Activated T-cell treated with anti-CD3 and anti-CD28 coated beads, Interleukin-2, amount 50 U/mL, for 4 hours (primary cell): Measurements from ENCODE around the gene CTDSP1. TPM values are rescaled to one million over a fixed set of nuclear protein-coding genes. Genes with fewer than 3 reads are reported as not detected.

Experiments used
- ATAC-seq, 2 donors: fragments of 200-7000 bp; cut with Tn5 transposase; one replicate each; pipeline ENCODE4 v1.10.0; 2021
- DNase-seq: peaks from one replicate; pipeline ENCODE4 v3.0.0-alpha.2; 2020
- H3K27me3 Mint-ChIP-seq: one replicate; pipeline ENCODE4 v1.8.0; 2021; ENCODE audit warnings: low read depth, mixed read lengths
- H3K36me3 Mint-ChIP-seq: one replicate; pipeline ENCODE4 v1.8.0; 2022; ENCODE audit warnings: mixed read lengths; ENCODE audit not compliant: insufficient read depth
- H3K4me1 Mint-ChIP-seq: one replicate; pipeline ENCODE4 v1.8.0; 2021; ENCODE audit warnings: low read depth, mixed read lengths
- H3K4me3 Mint-ChIP-seq: one replicate; pipeline ENCODE4 v1.8.0; 2021; ENCODE audit warnings: mild to moderate bottlenecking, moderate library complexity, mixed read lengths
- H3K9me3 Mint-ChIP-seq: one replicate; pipeline ENCODE4 v1.8.0; 2021; ENCODE audit warnings: mixed read lengths
- total RNA-seq, 3 donors: library from RNA; stranded (reverse); gene quantifications; one replicate each; pipeline ENCODE4 v1.2.1, GENCODE V29; 2021

CTDSP1 gene
- total RNA-seq, 3 donors from 2014 or later: 42.8 to 58.0 (median 52.7) TPM

GRCh38 chr2:218436992-218437391, 37.3 kb downstream of the CTDSP1 start:
- Mint-ChIP-seq H3K36me3 (no peaks in the 10 kb centered on the region), H3K4me3 (no peak overlapping the region), H3K9me3 (no peaks in the 10 kb centered on the region), H3K4me1 (no peaks in the 10 kb centered on the region), H3K27me3 (no peaks in the 10 kb centered on the region)
- ATAC-seq (no peak), DNase-seq (no peak)

- no peaks in the 10 kb centered on the region for H3K4me1 Mint-ChIP-seq
- H3K27me3 Mint-ChIP-seq: no peaks in the 10 kb centered on the region
- H3K9me3 Mint-ChIP-seq: no peaks in the 10 kb centered on the region
- no peak overlapping the region for H3K4me3 Mint-ChIP-seq
- no peak for DNase-seq
- no peaks in the 10 kb centered on the region for H3K36me3 Mint-ChIP-seq
- ATAC-seq: no peak
These were observed 38.3 kb downstream of the CTDSP1 start for GRCh38 chr2:218437969-218438368.

GRCh38 chr2:218438596-218438995, 38.9 kb downstream of the CTDSP1 start:
- Mint-ChIP-seq H3K36me3 (no peaks in the 10 kb centered on the region), H3K9me3 (no peaks in the 10 kb centered on the region), H3K4me1 (no peaks in the 10 kb centered on the region), H3K4me3 (no peak overlapping the region), H3K27me3 (no peaks in the 10 kb centered on the region)
- ATAC-seq (no peak), DNase-seq (no peak)

- Mint-ChIP-seq H3K4me1 (no peaks in the 10 kb centered on the region), H3K36me3 (peaks cover 13% of the 10 kb centered on the region), H3K4me3 (no peak overlapping the region), H3K27me3 (no peaks in the 10 kb centered on the region), H3K9me3 (no peaks in the 10 kb centered on the region)
- ATAC-seq (no peak), DNase-seq (no peak)
These were observed 45.2 kb downstream of the CTDSP1 start for GRCh38 chr2:218444692-218445357.

- no peak for ATAC-seq
- Mint-ChIP-seq H3K9me3 (no peaks in the 10 kb centered on the region), H3K27me3 (no peaks in the 10 kb centered on the region), H3K36me3 (peaks cover 17% of the 10 kb centered on the region), H3K4me1 (no peaks in the 10 kb centered on the region), H3K4me3 (no peak overlapping the region)
- no peak for DNase-seq
These were observed 45.9 kb downstream of the CTDSP1 start for GRCh38 chr2:218445602-218446001.

- ATAC-seq: no peak
- no peaks in the 10 kb centered on the region for H3K4me1 Mint-ChIP-seq
- H3K27me3 Mint-ChIP-seq: no peaks in the 10 kb centered on the region
- no peak for DNase-seq
- H3K4me3 Mint-ChIP-seq: no peak overlapping the region
- H3K9me3 Mint-ChIP-seq: no peaks in the 10 kb centered on the region
- H3K36me3 Mint-ChIP-seq: peaks cover 17% of the 10 kb centered on the region
These were observed 46.9 kb downstream of the CTDSP1 start for GRCh38 chr2:218446547-218446946.

- Mint-ChIP-seq H3K27me3 (no peaks in the 10 kb centered on the region), H3K4me3 (no peak overlapping the region), H3K9me3 (no peaks in the 10 kb centered on the region), H3K4me1 (no peaks in the 10 kb centered on the region), H3K36me3 (peaks cover 17% of the 10 kb centered on the region)
- no peak for ATAC-seq
- DNase-seq: no peak
These were observed 47.4 kb downstream of the CTDSP1 start for GRCh38 chr2:218447072-218447471.

GRCh38 chr2:218448934-218449333, 49.3 kb downstream of the CTDSP1 start:
- no peaks in the 10 kb centered on the region for H3K27me3 Mint-ChIP-seq
- H3K9me3 Mint-ChIP-seq: no peaks in the 10 kb centered on the region
- peaks cover 26% of the 10 kb centered on the region for H3K36me3 Mint-ChIP-seq
- H3K4me1 Mint-ChIP-seq: no peaks in the 10 kb centered on the region
- no peak overlapping the region for H3K4me3 Mint-ChIP-seq
- ATAC-seq: no peak
- no peak for DNase-seq

- Mint-ChIP-seq H3K4me3 (no peak overlapping the region), H3K9me3 (peaks cover 10% of the 10 kb centered on the region), H3K27me3 (no peaks in the 10 kb centered on the region), H3K4me1 (no peaks in the 10 kb centered on the region), H3K36me3 (peaks cover 47% of the 10 kb centered on the region)
- no peak for ATAC-seq
- DNase-seq: no peak
These were observed 52.4 kb downstream of the CTDSP1 start for GRCh38 chr2:218452079-218452478.

Other genes starting within 250 kb of the CTDSP1 start
- not detected for gene CXCR1, start 232.9 kb upstream of the CTDSP1 start, total RNA-seq
- gene ARPC2, start 182.7 kb upstream of the CTDSP1 start, total RNA-seq: 100 to 1,000 TPM; 381 to 396 (median 382) TPM
- gene GPBAR1, start 138.9 kb upstream of the CTDSP1 start, total RNA-seq: under 1 TPM; 0.66 to 0.69 (median 0.68) TPM
- 100 to 1,000 TPM; 128 to 142 (median 131) TPM for gene AAMP, start 129.7 kb upstream of the CTDSP1 start, total RNA-seq
- 10 to 100 TPM; 14.7 to 19.1 (median 17.8) TPM for gene PNKD, start 129.3 kb upstream of the CTDSP1 start, total RNA-seq
- gene TMBIM1, start 107.4 kb upstream of the CTDSP1 start, total RNA-seq: 10 to 100 TPM; 49.0 to 60.5 (median 52.8) TPM
- gene CATIP, start 43.0 kb upstream of the CTDSP1 start, total RNA-seq: not detected
- under 1 TPM; 0.05 to 0.61 (median 0.05) TPM for gene SLC11A1, start 17.6 kb upstream of the CTDSP1 start, total RNA-seq
- under 1 TPM; 0.11 to 0.24 (median 0.23) TPM for gene VIL1, start 19.3 kb downstream of the CTDSP1 start, total RNA-seq
- 10 to 100 TPM; 30.9 to 31.4 (median 31.2) TPM for gene USP37, start 168.5 kb downstream of the CTDSP1 start, total RNA-seq
- gene CNOT9, start 169.0 kb downstream of the CTDSP1 start, total RNA-seq: 100 to 1,000 TPM; 111 to 126 (median 119) TPM
- under 1 TPM in 2 of 3 donors, not detected in 1; 0.05 to 0.40 TPM for gene PLCD4, start 208.0 kb downstream of the CTDSP1 start, total RNA-seq